Uterine smooth muscle cell (primary cell): ENCODE results near the gene FAM151A. TPM values are rescaled to one million over a fixed set of nuclear protein-coding genes. Genes with fewer than 3 reads are reported as not detected.

Source experiments
- total RNA-seq: library from RNA; depleted of rRNA; stranded (reverse); fragments of >200 nt; gene quantifications from 2 replicates; pipeline ENCODE4 v1.2.3, GENCODE V29; 2014

Gene FAM151A
- not detected in 2 replicates for total RNA-seq

GRCh38 chr1:54623216-54624007, at the start of gene FAM151A:
Gene FAM151A, minus strand, starts transcription at chr1:54623525. Its CDS starts 130 bp downstream, at chr1:54623395.

DNA sequence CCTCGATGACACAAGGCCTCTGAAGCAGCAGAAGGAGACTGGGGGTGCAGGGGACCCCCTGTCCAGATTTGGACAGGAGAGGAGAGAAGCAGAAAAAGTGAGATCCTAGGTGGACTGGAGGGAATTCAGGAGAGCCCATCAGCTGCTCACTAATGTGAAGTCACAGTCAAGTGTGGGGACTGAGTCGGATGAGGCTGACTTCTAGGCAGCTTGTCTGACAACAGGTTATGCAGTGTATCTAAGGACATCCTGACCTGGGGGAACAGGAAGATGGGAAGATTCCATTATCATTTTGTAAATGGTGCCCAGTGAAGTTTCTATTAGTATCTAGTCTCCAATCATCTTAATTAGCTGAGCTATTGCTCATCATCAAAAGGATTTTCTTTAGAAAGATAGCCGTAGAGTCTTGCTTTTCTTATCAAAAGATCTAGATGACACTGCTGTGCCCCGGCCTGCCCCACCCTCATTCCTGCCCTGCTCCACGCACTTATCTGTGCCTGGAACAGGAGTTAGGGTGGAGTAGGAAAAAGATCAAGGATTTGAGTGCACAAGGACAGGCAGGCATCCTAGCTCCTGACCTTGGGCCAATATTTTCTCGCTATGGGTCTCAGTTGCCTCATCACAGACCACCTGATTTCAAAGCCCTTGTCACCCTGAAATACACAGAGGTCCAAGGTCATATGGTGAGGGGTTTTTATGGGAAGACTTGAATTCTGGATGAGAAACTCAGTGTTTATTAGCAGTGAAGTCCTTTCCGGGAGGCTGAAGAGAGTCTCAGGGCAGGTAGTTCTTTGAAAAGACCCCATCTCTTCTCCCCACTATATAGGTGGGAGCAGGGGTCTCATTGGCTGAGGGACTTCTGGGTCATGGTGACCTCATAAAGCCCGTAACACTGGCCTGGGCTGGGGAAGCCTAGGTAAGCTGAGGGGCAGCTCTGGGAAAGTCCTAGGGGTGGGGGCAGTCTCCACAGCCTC, 17.8 kb upstream of the FAM151A start, which contains the start of gene MROH7:
Gene MROH7, plus strand, starts transcription at position 924 of the 974 bp plus-strand sequence. CDS start 11,141 bp downstream, outside the sequence.

Other genes with a start within 250 kb of the FAM151A start
- 8.7 and 11.7 TPM in 2 replicates for gene SSBP3, start 217.1 kb downstream of the FAM151A start, total RNA-seq
- 3.4 and 5.7 TPM in 2 replicates for gene ACOT11, start 75.3 kb downstream of the FAM151A start, total RNA-seq
- 0.11 and 0.12 TPM in 2 replicates for gene MROH7, start 18.3 kb upstream of the FAM151A start, total RNA-seq
- gene TTC4, start 92.3 kb upstream of the FAM151A start, total RNA-seq = 26.6 and 41.6 TPM in 2 replicates
- gene PARS2, start 141.0 kb upstream of the FAM151A start, total RNA-seq = 5.3 and 6.5 TPM in 2 replicates
- gene TTC22, start 177.8 kb upstream of the FAM151A start, total RNA-seq = not detected in 2 replicates